GM23338 (cell line): ENCODE data around the gene PAIP2. TPM values are rescaled to one million over a fixed set of nuclear protein-coding genes. Genes with fewer than 3 reads are reported as not detected.
"Not testable (repeated sequence)": the region's sequence is repeated elsewhere in the genome, so short reads cannot be mapped to it uniquely, and the experiment has no call there.

Experiments used
- ATAC-seq: fragments of 200-7000 bp; cut with Tn5 transposase; 3 replicates; pipeline ENCODE4 v1.9.1; 2020
- DNase-seq: peaks from one replicate; pipeline ENCODE4 v3.0.0-alpha.2; 2015; ENCODE audit warnings: low spot score
- H2AFZ ChIP-seq: fragments of 200-600 bp; sonication (generic); 2 replicates; pipeline ENCODE4 v1.8.0; 2016; ENCODE audit warnings: antibody characterized with exemption, mild to moderate bottlenecking, moderate library complexity
- H3F3A ChIP-seq: fragments of 200-600 bp; sonication (generic); replicated peaks from 2 replicates; pipeline ENCODE4 v1.8.0; 2017; ENCODE audit warnings: antibody characterized with exemption, mixed run types, low read depth
- H3K27ac ChIP-seq: fragments of 200-600 bp; sonication (generic); 2 replicates; pipeline ENCODE4 v1.6.1; 2016; ENCODE audit warnings: low read depth
- H3K27me3 ChIP-seq: fragments of 200-600 bp; sonication (generic); 2 replicates; pipeline ENCODE4 v1.8.0; 2016; ENCODE audit warnings: mild to moderate bottlenecking, mixed run types, moderate library complexity; ENCODE audit not compliant: insufficient read depth
- H3K36me3 ChIP-seq: fragments of 200-600 bp; sonication (generic); 2 replicates; pipeline ENCODE4 v1.8.0; 2016; ENCODE audit warnings: mild to moderate bottlenecking; ENCODE audit not compliant: insufficient read depth
- H3K4me1 ChIP-seq: fragments of 200-600 bp; sonication (generic); 2 replicates; pipeline ENCODE4 v1.8.0; 2016; ENCODE audit warnings: mild to moderate bottlenecking, moderate library complexity; ENCODE audit not compliant: insufficient read depth
- H3K4me2 ChIP-seq: fragments of 200-600 bp; sonication (generic); 2 replicates; pipeline ENCODE4 v1.7.1; 2017; ENCODE audit warnings: mixed run types
- H3K4me3 ChIP-seq: fragments of 200-600 bp; sonication (generic); 2 replicates; pipeline ENCODE4 v1.6.1; 2016; ENCODE audit warnings: mixed run types
- H3K79me2 ChIP-seq: fragments of 200-600 bp; sonication (generic); replicated peaks from 2 replicates; pipeline ENCODE4 v1.8.0; 2017; ENCODE audit warnings: mild to moderate bottlenecking; ENCODE audit not compliant: insufficient read depth
- H3K9me2 ChIP-seq: fragments of 200-600 bp; sonication (generic); 2 replicates; pipeline ENCODE4 v1.8.0; 2017; ENCODE audit not compliant: insufficient read depth
- H4K20me1 ChIP-seq: fragments of 200-600 bp; sonication (generic); replicated peaks from 2 replicates; pipeline ENCODE4 v1.8.0; 2017; ENCODE audit warnings: mild to moderate bottlenecking; ENCODE audit not compliant: insufficient read depth
- H3K27ac Mint-ChIP-seq: 2 replicates; pipeline ENCODE4 v1.8.0; 2020; ENCODE audit warnings: inconsistent platforms, mild to moderate bottlenecking, moderate library complexity, mixed read lengths
- H3K27me3 Mint-ChIP-seq: 3 replicates; pipeline ENCODE4 v1.8.0; 2022; ENCODE audit warnings: low read depth, mild to moderate bottlenecking, moderate library complexity, mixed read lengths, inconsistent platforms; ENCODE audit not compliant: insufficient read depth, poor library complexity
- H3K36me3 Mint-ChIP-seq: 3 replicates; pipeline ENCODE4 v1.8.0; 2021; ENCODE audit warnings: low read depth, mild to moderate bottlenecking, inconsistent platforms, moderate library complexity, mixed read lengths
- H3K4me1 Mint-ChIP-seq: 3 replicates; pipeline ENCODE4 v1.8.0; 2020; ENCODE audit warnings: mild to moderate bottlenecking, inconsistent platforms, mixed read lengths
- H3K4me3 Mint-ChIP-seq: 3 replicates; pipeline ENCODE4 v1.8.0; 2021; ENCODE audit warnings: moderate library complexity, mild to moderate bottlenecking, inconsistent platforms, mixed read lengths
- H3K9me3 Mint-ChIP-seq: 3 replicates; pipeline ENCODE4 v1.8.0; 2020; ENCODE audit warnings: moderate library complexity, mild to moderate bottlenecking, inconsistent platforms, mixed read lengths
- CREB1 ChIP-seq: fragments of 250-450 bp; sonication (Bioruptor Pico); IDR thresholded peaks from 2 replicates; pipeline ENCODE4 v1.5.0; 2020; ENCODE audit warnings: low read depth, mild to moderate bottlenecking, moderate library complexity
- JUNB ChIP-seq: IDR thresholded peaks from one replicate; pipeline ENCODE4 v1.6.1; 2016; ENCODE audit warnings: antibody characterized with exemption; ENCODE audit not compliant: unreplicated experiment
- POLR2AphosphoS5 ChIP-seq: IDR thresholded peaks from 2 replicates; pipeline ENCODE4 v1.6.1; 2016; ENCODE audit warnings: antibody characterized with exemption, low read depth
- ZNF114 ChIP-seq: fragments of 250-450 bp; sonication (Bioruptor Pico); IDR thresholded peaks from 2 replicates; pipeline ENCODE4 v1.5.0; 2020; ENCODE audit warnings: mild to moderate bottlenecking, moderate library complexity
- polyA plus RNA-seq: library from polyadenylated mRNA; unstranded; fragments of >200 nt; fragmentation: Nextera tagmentation; extraction: Ambion mirVana; gene quantifications from 2 replicates; pipeline ENCODE4 v1.2.1, GENCODE V29; 2016
- total RNA-seq: library from RNA; depleted of rRNA; stranded (reverse); fragments of >200 nt; shearing (Covaris generic); gene quantifications from 2 replicates; pipeline ENCODE4 v1.2.3, GENCODE V29; 2014
- TF ChIP-seq, protein P1 (sequence below): IDR thresholded peaks from 2 replicates; pipeline ENCODE4 v1.6.1; 2016; ENCODE audit warnings: antibody characterized with exemption
- TF ChIP-seq, protein P2 (sequence below): fragments of 250-450 bp; sonication (Bioruptor Pico); IDR thresholded peaks from 2 replicates; pipeline ENCODE4 v1.5.0; 2020; ENCODE audit warnings: mild to moderate bottlenecking, moderate library complexity
- TF ChIP-seq, protein P3 (sequence below), 2 experiments: fragments of 200-600 bp in 1 of 2; sonication (generic) in 1 of 2; conservative IDR thresholded peaks; 2 replicates each; pipeline versions ENCODE4 v1.5.1 to v1.6.1; 2016 to 2017; ENCODE audit warnings: antibody characterized with exemption in 2 of 2, low read depth in 2 of 2, mild to moderate bottlenecking in 2 of 2, moderate library complexity in 1 of 2
- TF ChIP-seq, protein P4 (sequence below): IDR thresholded peaks from one replicate; pipeline ENCODE4 v1.6.1; 2018; ENCODE audit warnings: antibody characterized with exemption; ENCODE audit not compliant: unreplicated experiment

PAIP2 gene
- total and polyA plus RNA-seq, 2 experiments from 2014 or later = 132 to 277 TPM

DNA sequence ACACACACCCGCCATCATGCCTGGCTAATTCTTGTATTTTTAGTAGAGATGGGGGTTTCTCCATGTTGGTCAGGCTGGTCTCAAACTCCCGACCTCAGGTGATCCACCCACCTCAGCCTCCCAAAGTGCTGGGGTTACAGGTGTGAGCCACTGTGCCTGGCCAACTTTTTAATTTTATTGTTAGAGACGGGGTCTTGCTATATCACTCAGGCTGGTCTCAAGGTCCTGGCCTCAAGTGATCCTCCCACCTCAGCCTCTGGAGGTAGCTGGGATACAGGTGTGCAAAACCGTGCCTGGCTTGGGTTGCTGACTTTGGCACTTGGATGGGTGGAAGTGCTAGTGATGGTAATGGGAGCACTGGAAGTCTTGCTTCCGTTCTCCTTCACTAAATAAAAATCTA lies 67.5 kb downstream of the PAIP2 start:
- not testable (repeated sequence) for H3K9me3 Mint-ChIP-seq, H3K4me2 ChIP-seq, H3K27ac ChIP-seq, H2AFZ ChIP-seq, H4K20me1 ChIP-seq, H3K36me3 Mint-ChIP-seq, DNase-seq, H3K9me2 ChIP-seq, H3K4me3 ChIP-seq, H3K4me1 ChIP-seq, H3K79me2 ChIP-seq, H3F3A ChIP-seq, H3K27me3 Mint-ChIP-seq, H3K36me3 ChIP-seq, ATAC-seq, H3K4me1 Mint-ChIP-seq, H3K27me3 ChIP-seq, H3K4me3 Mint-ChIP-seq, H3K27ac Mint-ChIP-seq

DNA sequence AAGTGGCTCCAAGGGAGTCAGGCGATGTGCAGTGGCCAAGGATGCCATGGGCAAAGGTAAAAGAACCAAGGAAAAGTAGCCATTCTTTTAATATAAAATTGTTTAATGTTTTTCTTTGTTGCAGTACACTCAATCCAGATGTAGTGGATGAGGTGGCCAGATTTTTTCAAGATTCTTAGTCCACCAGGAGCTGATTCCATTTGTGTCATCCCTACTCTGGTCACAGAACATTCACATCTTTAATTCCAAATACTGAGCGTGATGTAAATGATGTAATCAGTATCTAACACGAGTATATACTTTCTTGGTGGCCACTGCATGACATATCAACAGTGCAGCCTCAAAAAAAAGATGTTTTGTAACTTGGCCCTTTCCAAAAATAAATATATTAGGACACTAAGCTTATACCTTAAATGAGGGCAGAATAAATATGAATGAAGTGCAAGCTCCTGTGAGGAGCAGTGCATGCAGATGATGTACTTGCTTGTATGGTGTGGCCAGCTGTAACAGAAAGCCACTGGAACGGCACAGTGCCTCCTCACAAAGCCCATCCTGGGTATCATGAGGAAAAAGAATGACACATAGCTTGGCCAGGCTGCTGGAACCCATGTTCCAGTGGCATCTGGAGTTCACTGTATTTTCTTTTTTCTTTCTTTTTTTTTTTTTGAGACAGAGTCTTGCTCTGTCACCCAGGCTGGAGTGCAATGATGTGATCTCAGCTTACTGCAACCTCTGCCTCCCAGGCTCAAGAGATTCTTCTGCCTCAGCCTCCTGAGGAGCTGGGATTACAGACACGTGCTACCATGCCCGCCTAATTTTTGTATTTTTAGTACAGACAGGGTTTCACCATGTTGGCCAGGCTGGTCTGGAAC lies 68.7 kb downstream of the PAIP2 start:
- Mint-ChIP-seq H3K4me1 (no peaks in the 10 kb centered on the region), H3K9me3 (no peaks in the 10 kb centered on the region), H3K36me3 (no peaks in the 10 kb centered on the region; the same call in 2 of the 3 replicates), H3K27me3 (peaks cover 4% of the 10 kb centered on the region), H3K27ac (no peak overlapping the region), H3K4me3 (no peak overlapping the region)
- Histone ChIP-seq H3K36me3 (no peaks in the 10 kb centered on the region), H2AFZ (no peak overlapping the region), H3K27ac (no peak overlapping the region), H3K79me2 (no peaks in the 10 kb centered on the region), H3K27me3 (no peaks in the 10 kb centered on the region), H3K9me2 (no peaks in the 10 kb centered on the region), H3K4me3 (no peak overlapping the region), H3K4me1 (no peaks in the 10 kb centered on the region; the same call in 1 of the 2 replicates), H3K4me2 (no peak overlapping the region), H4K20me1 (no peaks in the 10 kb centered on the region), H3F3A (no peaks in the 10 kb centered on the region; the same call in 1 of the 2 replicates)
- ATAC-seq = no peak
- DNase-seq = no peak
- no peak for TF ChIP-seq POLR2AphosphoS5
- TF ChIP-seq, protein P1, sequence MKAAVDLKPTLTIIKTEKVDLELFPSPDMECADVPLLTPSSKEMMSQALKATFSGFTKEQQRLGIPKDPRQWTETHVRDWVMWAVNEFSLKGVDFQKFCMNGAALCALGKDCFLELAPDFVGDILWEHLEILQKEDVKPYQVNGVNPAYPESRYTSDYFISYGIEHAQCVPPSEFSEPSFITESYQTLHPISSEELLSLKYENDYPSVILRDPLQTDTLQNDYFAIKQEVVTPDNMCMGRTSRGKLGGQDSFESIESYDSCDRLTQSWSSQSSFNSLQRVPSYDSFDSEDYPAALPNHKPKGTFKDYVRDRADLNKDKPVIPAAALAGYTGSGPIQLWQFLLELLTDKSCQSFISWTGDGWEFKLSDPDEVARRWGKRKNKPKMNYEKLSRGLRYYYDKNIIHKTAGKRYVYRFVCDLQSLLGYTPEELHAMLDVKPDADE = no peak
- TF ChIP-seq, protein P2, sequence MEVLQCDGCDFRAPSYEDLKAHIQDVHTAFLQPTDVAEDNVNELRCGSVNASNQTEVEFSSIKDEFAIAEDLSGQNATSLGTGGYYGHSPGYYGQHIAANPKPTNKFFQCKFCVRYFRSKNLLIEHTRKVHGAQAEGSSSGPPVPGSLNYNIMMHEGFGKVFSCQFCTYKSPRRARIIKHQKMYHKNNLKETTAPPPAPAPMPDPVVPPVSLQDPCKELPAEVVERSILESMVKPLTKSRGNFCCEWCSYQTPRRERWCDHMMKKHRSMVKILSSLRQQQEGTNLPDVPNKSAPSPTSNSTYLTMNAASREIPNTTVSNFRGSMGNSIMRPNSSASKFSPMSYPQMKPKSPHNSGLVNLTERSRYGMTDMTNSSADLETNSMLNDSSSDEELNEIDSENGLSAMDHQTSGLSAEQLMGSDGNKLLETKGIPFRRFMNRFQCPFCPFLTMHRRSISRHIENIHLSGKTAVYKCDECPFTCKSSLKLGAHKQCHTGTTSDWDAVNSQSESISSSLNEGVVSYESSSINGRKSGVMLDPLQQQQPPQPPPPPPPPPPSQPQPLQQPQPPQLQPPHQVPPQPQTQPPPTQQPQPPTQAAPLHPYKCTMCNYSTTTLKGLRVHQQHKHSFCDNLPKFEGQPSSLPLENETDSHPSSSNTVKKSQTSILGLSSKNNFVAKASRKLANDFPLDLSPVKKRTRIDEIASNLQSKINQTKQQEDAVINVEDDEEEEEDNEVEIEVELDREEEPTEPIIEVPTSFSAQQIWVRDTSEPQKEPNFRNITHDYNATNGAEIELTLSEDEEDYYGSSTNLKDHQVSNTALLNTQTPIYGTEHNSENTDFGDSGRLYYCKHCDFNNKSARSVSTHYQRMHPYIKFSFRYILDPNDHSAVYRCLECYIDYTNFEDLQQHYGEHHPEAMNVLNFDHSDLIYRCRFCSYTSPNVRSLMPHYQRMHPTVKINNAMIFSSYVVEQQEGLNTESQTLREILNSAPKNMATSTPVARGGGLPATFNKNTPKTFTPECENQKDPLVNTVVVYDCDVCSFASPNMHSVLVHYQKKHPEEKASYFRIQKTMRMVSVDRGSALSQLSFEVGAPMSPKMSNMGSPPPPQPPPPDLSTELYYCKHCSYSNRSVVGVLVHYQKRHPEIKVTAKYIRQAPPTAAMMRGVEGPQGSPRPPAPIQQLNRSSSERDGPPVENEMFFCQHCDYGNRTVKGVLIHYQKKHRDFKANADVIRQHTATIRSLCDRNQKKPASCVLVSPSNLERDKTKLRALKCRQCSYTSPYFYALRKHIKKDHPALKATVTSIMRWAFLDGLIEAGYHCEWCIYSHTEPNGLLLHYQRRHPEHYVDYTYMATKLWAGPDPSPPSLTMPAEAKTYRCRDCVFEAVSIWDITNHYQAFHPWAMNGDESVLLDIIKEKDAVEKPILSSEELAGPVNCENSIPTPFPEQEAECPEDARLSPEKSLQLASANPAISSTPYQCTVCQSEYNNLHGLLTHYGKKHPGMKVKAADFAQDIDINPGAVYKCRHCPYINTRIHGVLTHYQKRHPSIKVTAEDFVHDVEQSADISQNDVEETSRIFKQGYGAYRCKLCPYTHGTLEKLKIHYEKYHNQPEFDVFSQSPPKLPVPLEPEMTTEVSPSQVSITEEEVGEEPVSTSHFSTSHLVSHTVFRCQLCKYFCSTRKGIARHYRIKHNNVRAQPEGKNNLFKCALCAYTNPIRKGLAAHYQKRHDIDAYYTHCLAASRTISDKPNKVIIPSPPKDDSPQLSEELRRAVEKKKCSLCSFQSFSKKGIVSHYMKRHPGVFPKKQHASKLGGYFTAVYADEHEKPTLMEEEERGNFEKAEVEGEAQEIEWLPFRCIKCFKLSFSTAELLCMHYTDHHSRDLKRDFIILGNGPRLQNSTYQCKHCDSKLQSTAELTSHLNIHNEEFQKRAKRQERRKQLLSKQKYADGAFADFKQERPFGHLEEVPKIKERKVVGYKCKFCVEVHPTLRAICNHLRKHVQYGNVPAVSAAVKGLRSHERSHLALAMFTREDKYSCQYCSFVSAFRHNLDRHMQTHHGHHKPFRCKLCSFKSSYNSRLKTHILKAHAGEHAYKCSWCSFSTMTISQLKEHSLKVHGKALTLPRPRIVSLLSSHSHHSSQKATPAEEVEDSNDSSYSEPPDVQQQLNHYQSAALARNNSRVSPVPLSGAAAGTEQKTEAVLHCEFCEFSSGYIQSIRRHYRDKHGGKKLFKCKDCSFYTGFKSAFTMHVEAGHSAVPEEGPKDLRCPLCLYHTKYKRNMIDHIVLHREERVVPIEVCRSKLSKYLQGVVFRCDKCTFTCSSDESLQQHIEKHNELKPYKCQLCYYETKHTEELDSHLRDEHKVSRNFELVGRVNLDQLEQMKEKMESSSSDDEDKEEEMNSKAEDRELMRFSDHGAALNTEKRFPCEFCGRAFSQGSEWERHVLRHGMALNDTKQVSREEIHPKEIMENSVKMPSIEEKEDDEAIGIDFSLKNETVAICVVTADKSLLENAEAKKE = no peak
- TF ChIP-seq, protein P3, sequence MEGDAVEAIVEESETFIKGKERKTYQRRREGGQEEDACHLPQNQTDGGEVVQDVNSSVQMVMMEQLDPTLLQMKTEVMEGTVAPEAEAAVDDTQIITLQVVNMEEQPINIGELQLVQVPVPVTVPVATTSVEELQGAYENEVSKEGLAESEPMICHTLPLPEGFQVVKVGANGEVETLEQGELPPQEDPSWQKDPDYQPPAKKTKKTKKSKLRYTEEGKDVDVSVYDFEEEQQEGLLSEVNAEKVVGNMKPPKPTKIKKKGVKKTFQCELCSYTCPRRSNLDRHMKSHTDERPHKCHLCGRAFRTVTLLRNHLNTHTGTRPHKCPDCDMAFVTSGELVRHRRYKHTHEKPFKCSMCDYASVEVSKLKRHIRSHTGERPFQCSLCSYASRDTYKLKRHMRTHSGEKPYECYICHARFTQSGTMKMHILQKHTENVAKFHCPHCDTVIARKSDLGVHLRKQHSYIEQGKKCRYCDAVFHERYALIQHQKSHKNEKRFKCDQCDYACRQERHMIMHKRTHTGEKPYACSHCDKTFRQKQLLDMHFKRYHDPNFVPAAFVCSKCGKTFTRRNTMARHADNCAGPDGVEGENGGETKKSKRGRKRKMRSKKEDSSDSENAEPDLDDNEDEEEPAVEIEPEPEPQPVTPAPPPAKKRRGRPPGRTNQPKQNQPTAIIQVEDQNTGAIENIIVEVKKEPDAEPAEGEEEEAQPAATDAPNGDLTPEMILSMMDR (conservative IDR thresholded peaks at IDR 0.05; ENCODE audit: low read depth in 2 of 2) = no peak
- TF ChIP-seq CREB1 = no peak
- TF ChIP-seq, protein P4, sequence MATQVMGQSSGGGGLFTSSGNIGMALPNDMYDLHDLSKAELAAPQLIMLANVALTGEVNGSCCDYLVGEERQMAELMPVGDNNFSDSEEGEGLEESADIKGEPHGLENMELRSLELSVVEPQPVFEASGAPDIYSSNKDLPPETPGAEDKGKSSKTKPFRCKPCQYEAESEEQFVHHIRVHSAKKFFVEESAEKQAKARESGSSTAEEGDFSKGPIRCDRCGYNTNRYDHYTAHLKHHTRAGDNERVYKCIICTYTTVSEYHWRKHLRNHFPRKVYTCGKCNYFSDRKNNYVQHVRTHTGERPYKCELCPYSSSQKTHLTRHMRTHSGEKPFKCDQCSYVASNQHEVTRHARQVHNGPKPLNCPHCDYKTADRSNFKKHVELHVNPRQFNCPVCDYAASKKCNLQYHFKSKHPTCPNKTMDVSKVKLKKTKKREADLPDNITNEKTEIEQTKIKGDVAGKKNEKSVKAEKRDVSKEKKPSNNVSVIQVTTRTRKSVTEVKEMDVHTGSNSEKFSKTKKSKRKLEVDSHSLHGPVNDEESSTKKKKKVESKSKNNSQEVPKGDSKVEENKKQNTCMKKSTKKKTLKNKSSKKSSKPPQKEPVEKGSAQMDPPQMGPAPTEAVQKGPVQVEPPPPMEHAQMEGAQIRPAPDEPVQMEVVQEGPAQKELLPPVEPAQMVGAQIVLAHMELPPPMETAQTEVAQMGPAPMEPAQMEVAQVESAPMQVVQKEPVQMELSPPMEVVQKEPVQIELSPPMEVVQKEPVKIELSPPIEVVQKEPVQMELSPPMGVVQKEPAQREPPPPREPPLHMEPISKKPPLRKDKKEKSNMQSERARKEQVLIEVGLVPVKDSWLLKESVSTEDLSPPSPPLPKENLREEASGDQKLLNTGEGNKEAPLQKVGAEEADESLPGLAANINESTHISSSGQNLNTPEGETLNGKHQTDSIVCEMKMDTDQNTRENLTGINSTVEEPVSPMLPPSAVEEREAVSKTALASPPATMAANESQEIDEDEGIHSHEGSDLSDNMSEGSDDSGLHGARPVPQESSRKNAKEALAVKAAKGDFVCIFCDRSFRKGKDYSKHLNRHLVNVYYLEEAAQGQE = no peak
- TF ChIP-seq JUNB = no peak
- no peak for TF ChIP-seq ZNF114 (CRISPR knock-in tag)
